Muscle layer of colon (tissue), 2 donors: Measurements from ENCODE around the gene HDX.
"Not testable (repeated sequence)": the region's sequence is repeated elsewhere in the genome, so short reads cannot be mapped to it uniquely, and the experiment has no call there.

Experiments
- H3K27ac ChIP-seq: one replicate; pipeline ENCODE4 v1.7.0; 2013; ENCODE audit warnings: low read depth, mild to moderate bottlenecking, low read length, moderate library complexity
- H3K27me3 ChIP-seq, 2 donors: one replicate each; pipeline ENCODE4 v1.7.0; 2013; ENCODE audit warnings: low read length in 2 of 2, mild to moderate bottlenecking in 2 of 2; ENCODE audit not compliant: insufficient read depth in 2 of 2, control insufficient read depth in 1 of 2
- H3K36me3 ChIP-seq: one replicate; pipeline ENCODE4 v1.7.0; 2013; ENCODE audit warnings: mild to moderate bottlenecking, low read length; ENCODE audit not compliant: insufficient read depth
- H3K4me1 ChIP-seq: one replicate; pipeline ENCODE4 v1.7.0; 2013; ENCODE audit warnings: mild to moderate bottlenecking, low read length; ENCODE audit not compliant: insufficient read depth
- H3K4me3 ChIP-seq, 2 donors: one replicate each; pipeline ENCODE4 v1.7.0; 2013; ENCODE audit warnings: low read length in 2 of 2, low read depth in 1 of 2, mild to moderate bottlenecking in 1 of 2, moderate library complexity in 1 of 2
- H3K9ac ChIP-seq: one replicate; pipeline ENCODE4 v1.7.0; 2013; ENCODE audit warnings: low read length
- H3K9me3 ChIP-seq: one replicate; pipeline ENCODE4 v1.7.0; 2013; ENCODE audit warnings: mild to moderate bottlenecking, low read length
- donor health status: abdominal sarcoma.
- donor health status: Adenocarcinoma of cecum.

The HDX gene

DNA sequence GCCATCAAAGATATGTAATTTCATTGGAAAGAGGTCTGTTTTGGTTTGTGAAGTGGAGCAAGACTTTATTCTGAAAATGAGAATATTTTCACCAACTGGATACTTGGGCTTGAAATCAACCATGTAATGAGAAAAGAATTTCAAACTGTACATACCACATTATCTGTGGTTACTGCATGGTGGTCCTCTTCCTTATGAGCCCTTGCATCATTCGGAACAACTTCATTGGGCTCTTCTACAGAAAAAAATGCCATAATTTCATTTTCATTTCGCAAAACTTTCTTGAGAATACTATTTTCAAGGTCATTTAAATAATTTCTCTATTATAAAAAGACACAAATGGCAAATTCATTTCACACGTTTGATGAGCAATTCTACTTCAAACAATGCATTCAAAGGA is 165.6 kb downstream of the HDX start:
- H3K27me3 ChIP-seq = no peaks in the 10 kb centered on the region
- no peaks in the 10 kb centered on the region for H3K9me3 ChIP-seq
- no peak overlapping the region for H3K9ac ChIP-seq
- H3K4me1 ChIP-seq = no peaks in the 10 kb centered on the region
- no peaks in the 10 kb centered on the region for H3K36me3 ChIP-seq
- no peak overlapping the region for H3K27ac ChIP-seq
- H3K4me3 ChIP-seq = no peak overlapping the region

DNA sequence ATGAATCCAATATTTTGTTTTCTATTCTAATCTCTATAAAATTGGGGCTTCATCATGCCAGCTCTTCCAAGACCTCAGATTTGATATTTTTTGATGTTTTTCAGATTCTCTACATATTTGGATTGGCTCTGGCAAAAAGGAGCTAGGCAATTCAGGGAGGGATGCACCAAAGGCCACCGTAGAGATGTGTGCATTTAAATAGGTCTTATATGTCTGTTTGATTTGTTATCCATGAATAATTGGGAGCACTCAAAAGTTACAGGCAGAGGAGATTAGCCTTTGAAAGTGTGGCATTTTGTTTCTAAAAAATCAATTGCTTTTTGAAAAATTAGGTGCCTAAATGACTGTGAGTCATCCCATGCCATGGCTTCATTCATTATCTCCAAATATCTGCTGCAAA is 167.1 kb downstream of the HDX start:
- no peaks in the 10 kb centered on the region for H3K27me3 ChIP-seq
- H3K27ac ChIP-seq = no peak overlapping the region
- H3K4me3 ChIP-seq = no peak overlapping the region
- no peaks in the 10 kb centered on the region for H3K36me3 ChIP-seq
- H3K9ac ChIP-seq = no peak overlapping the region
- H3K4me1 ChIP-seq = no peaks in the 10 kb centered on the region
- no peaks in the 10 kb centered on the region for H3K9me3 ChIP-seq

DNA sequence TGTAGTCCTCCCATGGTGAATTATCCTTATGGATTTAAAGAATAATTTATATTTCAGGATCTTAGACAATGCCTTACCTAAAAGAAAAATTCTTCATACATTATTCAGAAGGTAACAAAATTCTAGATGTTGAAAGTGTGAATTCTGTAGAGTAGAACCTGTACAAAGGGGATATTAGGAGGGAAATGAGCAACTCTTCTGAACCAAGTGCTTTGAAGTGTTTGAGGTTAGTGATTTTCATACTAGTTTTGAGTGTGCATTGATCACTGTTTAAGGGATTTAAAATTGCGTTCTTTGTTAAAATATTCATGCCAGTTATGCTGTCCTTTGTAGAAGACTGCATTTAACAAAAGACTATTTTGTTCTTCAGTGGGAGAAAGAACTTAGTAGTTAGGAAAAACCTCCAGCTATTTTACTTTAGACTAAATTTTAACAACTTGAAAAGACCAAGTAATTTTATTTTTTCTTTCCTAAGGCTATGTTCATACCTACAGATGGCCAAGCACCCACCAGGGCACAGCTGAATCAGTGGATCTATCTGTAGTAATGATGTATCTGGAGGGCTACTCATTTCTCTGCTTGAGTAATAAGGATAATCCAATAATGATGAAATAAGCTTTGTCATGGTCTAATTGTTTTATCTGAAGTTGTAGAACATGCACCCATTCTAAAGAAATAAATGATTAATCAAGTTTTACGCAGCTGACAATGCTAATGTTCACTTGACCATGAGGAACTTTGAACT is 180.0 kb downstream of the HDX start:
- Histone ChIP-seq H3K4me3 (no peak overlapping the region), H3K27ac (no peak overlapping the region), H3K9me3 (no peaks in the 10 kb centered on the region), H3K27me3 (no peaks in the 10 kb centered on the region), H3K36me3 (no peaks in the 10 kb centered on the region), H3K4me1 (no peaks in the 10 kb centered on the region), H3K9ac (no peak overlapping the region)

DNA sequence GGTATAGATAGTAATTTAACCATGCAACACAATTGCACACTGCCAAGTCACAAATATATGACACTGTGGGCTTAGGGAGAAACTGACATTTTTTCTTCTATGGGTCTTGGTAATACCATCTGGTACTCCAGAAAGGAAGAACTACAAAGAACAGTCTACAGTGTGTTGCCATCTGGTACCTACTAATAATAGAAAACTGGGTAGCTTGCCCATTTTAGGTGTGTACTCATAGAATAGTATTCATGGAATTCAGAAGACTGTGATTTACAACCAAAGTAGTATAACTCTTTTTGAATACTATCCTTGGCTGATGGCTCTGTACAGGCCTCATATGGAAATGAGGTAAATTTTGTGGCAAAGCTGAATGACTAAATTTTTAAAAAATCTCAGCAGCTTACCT is 181.6 kb downstream of the HDX start:
- H3K4me3 ChIP-seq = no peak overlapping the region
- no peak overlapping the region for H3K9ac ChIP-seq
- H3K4me1 ChIP-seq = no peaks in the 10 kb centered on the region
- H3K27me3 ChIP-seq = no peaks in the 10 kb centered on the region
- H3K27ac ChIP-seq = no peak overlapping the region
- no peaks in the 10 kb centered on the region for H3K9me3 ChIP-seq
- no peaks in the 10 kb centered on the region for H3K36me3 ChIP-seq

- Histone ChIP-seq H3K27me3 (no peaks in the 10 kb centered on the region), H3K9me3 (no peaks in the 10 kb centered on the region)
Observed at GRCh38 chrX:84320023-84320422, 182.2 kb downstream of the HDX start.

DNA sequence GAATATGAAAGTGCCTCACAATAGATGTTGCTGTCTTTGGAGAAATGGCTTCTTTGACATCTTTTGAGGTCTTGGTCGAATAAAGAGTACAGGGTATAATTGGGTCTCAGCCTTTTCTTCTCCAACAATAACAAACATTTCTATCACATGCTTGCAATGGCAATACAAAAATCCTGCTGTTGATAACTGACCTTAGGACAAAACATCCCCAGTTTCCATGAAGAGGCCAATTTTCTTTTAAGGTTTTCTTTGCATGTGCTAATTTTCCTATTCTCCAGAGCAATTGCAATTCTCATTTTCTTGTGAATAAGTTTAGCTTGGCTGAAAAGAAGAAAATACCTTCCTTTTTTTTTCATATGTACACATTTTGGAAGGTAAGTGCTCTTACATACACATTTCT is 183.6 kb downstream of the HDX start:
- no peaks in the 10 kb centered on the region for H3K36me3 ChIP-seq
- no peaks in the 10 kb centered on the region for H3K4me1 ChIP-seq

More at GRCh38 chrX:84320023-84320422, 182.2 kb downstream of the HDX start:
- Histone ChIP-seq H3K4me1 (no peaks in the 10 kb centered on the region), H3K9ac (no peak overlapping the region), H3K36me3 (no peaks in the 10 kb centered on the region), H3K4me3 (no peak overlapping the region), H3K27ac (no peak overlapping the region)

DNA sequence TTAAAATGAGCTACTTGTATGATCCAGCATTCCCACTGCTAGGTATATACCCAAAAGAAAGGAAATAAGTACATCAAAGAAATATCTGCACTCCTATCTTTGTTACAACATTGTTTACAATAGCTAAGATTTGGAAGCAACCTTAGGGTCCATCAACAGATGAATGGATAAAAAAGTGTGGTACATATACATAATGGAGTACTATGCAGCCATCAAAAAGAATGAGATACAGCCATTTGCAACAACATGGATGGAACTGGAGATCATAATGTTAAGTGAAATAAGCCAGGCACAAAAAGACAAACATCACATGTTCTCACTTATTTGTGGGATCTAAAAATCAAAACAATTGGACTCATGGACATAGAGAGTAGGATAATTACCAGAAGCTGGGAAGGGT is 186.3 kb downstream of the HDX start:
- not testable (repeated sequence) for H3K4me1 ChIP-seq, H3K27ac ChIP-seq, H3K4me3 ChIP-seq, H3K36me3 ChIP-seq, H3K27me3 ChIP-seq, H3K9ac ChIP-seq, H3K9me3 ChIP-seq

More for the DNA sequence above, 183.6 kb downstream of the HDX start:
- H3K9me3 ChIP-seq = no peaks in the 10 kb centered on the region
- H3K9ac ChIP-seq = no peak overlapping the region
- H3K27ac ChIP-seq = no peak overlapping the region
- no peak overlapping the region for H3K4me3 ChIP-seq
- no peaks in the 10 kb centered on the region for H3K27me3 ChIP-seq
